Measurements from ENCODE around the gene AMBRA1.
A peak's percentile ranks its signal among the peaks of the same experiment; 100 is the strongest.

The AMBRA1 gene

GRCh38 chr11:46438211-46438610 lies 155.6 kb downstream of the AMBRA1 start:
- DNase-seq (ENCODE audit: low spot score) = no peak

- no peak for DNase-seq (ENCODE audit: low spot score)
Observed at GRCh38 chr11:46437122-46437689, 156.6 kb downstream of the AMBRA1 start.

GRCh38 chr11:46436113-46436512 lies 157.7 kb downstream of the AMBRA1 start:
- DNase-seq (ENCODE audit: low spot score) = no peak

- DNase-seq (ENCODE audit: low spot score) = no peak
Observed at GRCh38 chr11:46435679-46436078, 158.1 kb downstream of the AMBRA1 start.

- no peak for DNase-seq (ENCODE audit: low spot score)
Observed at GRCh38 chr11:46431211-46431610, 162.6 kb downstream of the AMBRA1 start.

GRCh38 chr11:46429717-46430116 lies 164.1 kb downstream of the AMBRA1 start:
- DNase-seq (ENCODE audit: low spot score) = no peak

GRCh38 chr11:46427364-46427763 lies 166.5 kb downstream of the AMBRA1 start:
- DNase-seq (ENCODE audit: low spot score) = no peak

GRCh38 chr11:46426233-46426991 lies 167.4 kb downstream of the AMBRA1 start:
- DNase-seq (ENCODE audit: low spot score) = no peak

GRCh38 chr11:46422588-46422987 lies 171.2 kb downstream of the AMBRA1 start:
- no peak for DNase-seq (ENCODE audit: low spot score)

- no peak for DNase-seq (ENCODE audit: low spot score)
Observed at GRCh38 chr11:46421257-46421880, 172.5 kb downstream of the AMBRA1 start.

- no peak for DNase-seq (ENCODE audit: low spot score)
Observed at GRCh38 chr11:46420513-46420912, 173.3 kb downstream of the AMBRA1 start.

GRCh38 chr11:46418751-46419150 lies 175.1 kb downstream of the AMBRA1 start:
- no peak for DNase-seq (ENCODE audit: low spot score)

GRCh38 chr11:46417711-46418110 lies 176.1 kb downstream of the AMBRA1 start:
- no peak for DNase-seq (ENCODE audit: low spot score)

GRCh38 chr11:46414879-46415278 lies 178.9 kb downstream of the AMBRA1 start:
- no peak for DNase-seq (ENCODE audit: low spot score)

- DNase-seq (ENCODE audit: low spot score) = peak; percentile 25
Observed at GRCh38 chr11:46414466-46414796, 179.4 kb downstream of the AMBRA1 start.

GRCh38 chr11:46413760-46414465 lies 179.9 kb downstream of the AMBRA1 start:
- no peak for DNase-seq (ENCODE audit: low spot score)

GRCh38 chr11:46410021-46410420 lies 183.8 kb downstream of the AMBRA1 start:
- DNase-seq (ENCODE audit: low spot score) = no peak

- no peak for DNase-seq (ENCODE audit: low spot score)
Observed at GRCh38 chr11:46408407-46408986, 185.3 kb downstream of the AMBRA1 start.

GRCh38 chr11:46407635-46408034 lies 186.2 kb downstream of the AMBRA1 start:
- DNase-seq (ENCODE audit: low spot score) = no peak

GRCh38 chr11:46404476-46405017 lies 189.3 kb downstream of the AMBRA1 start:
- no peak for DNase-seq (ENCODE audit: low spot score)

GRCh38 chr11:46402957-46403902 lies 190.6 kb downstream of the AMBRA1 start:
- DNase-seq (ENCODE audit: low spot score) = no peak

Measured in hematopoietic multipotent progenitor cell treated with erythropoietin and hydrocortisone succinate and interleukin-3 and kit ligand, for 17 days (in vitro differentiated cells).